SK-N-SH (cell line): Measurements from ENCODE around the gene ISG20. TPM values are rescaled to one million over a fixed set of nuclear protein-coding genes. Genes with fewer than 3 reads are reported as not detected.

Experiments
- CTCF ChIA-PET: fragments of 300-600, 350-600 bp; formaldehyde crosslinking; extraction: SDS; loops from one replicate; lab custom pipeline; 2021; lab: Yijun Ruan, JAX
- POLR2A ChIA-PET: fragments of 350-600 bp; sonication (Branson Sonifier 250); formaldehyde crosslinking; extraction: SDS; loops from one replicate; lab custom pipeline; 2020; ENCODE audit warnings: antibody characterized with exemption, inconsistent platforms; lab: Yijun Ruan, JAX
- DNase-seq: peaks from one replicate; pipeline ENCODE4 v3.0.0; 2012
- H2AFZ ChIP-seq: fragments of 200-600 bp; sonication (generic); 2 replicates; pipeline ENCODE4 v1.8.1; 2016; ENCODE audit warnings: antibody characterized with exemption, mild to moderate bottlenecking, low read depth
- H3F3A ChIP-seq: fragments of 200-600 bp; sonication (generic); replicated peaks from 2 replicates; pipeline ENCODE3; 2016; ENCODE audit warnings: antibody characterized with exemption, mild to moderate bottlenecking; ENCODE audit not compliant: insufficient read depth
- H3K27ac ChIP-seq, 2 experiments: fragments of 200-500 bp in 1 of 2; fragments of 200-600 bp in 1 of 2; sonication (Bioruptor generic) in 1 of 2; sonication (generic), shearing (Covaris generic) in 1 of 2; 2 replicates each; pipeline versions ENCODE4 v1.5.1 to v1.6.1; 2014 to 2016; ENCODE audit warnings: low read depth in 2 of 2, inconsistent platforms in 1 of 2, low read length in 1 of 2, mild to moderate bottlenecking in 1 of 2, mixed read lengths in 1 of 2
- H3K27me3 ChIP-seq: fragments of 200-600 bp; sonication (generic), shearing (Covaris generic); 2 replicates; pipeline ENCODE4 v1.6.1; 2016; ENCODE audit warnings: mixed run types; ENCODE audit not compliant: insufficient read depth
- H3K36me3 ChIP-seq, 2 experiments: fragments of 200-500 bp in 1 of 2; fragments of 200-600 bp in 1 of 2; sonication (Bioruptor generic) in 1 of 2; sonication (generic) in 1 of 2; replicated peaks in 1 of 2; 2 replicates each; pipeline versions ENCODE3 to v1.5.1; 2014 to 2016; ENCODE audit warnings: low read length in 1 of 2, mild to moderate bottlenecking in 1 of 2; ENCODE audit not compliant: insufficient read depth in 2 of 2, control insufficient read depth in 1 of 2
- H3K4me1 ChIP-seq, 2 experiments: fragments of 200-500 bp in 1 of 2; fragments of 200-600 bp in 1 of 2; sonication (Bioruptor generic) in 1 of 2; sonication (generic), shearing (Covaris generic) in 1 of 2; 2 replicates each; pipeline versions ENCODE4 v1.5.1 to v1.6.1; 2014 to 2016; ENCODE audit warnings: low read depth in 1 of 2, low read length in 1 of 2, mixed run types in 1 of 2; ENCODE audit not compliant: insufficient read depth in 2 of 2, control insufficient read depth in 1 of 2
- H3K4me2 ChIP-seq: fragments of 200-600 bp; sonication (generic), shearing (Covaris generic); 2 replicates; pipeline ENCODE4 v1.6.1; 2017; ENCODE audit warnings: mixed run types
- H3K4me3 ChIP-seq, 2 experiments: fragments of 200-500 bp in 1 of 2; fragments of 200-600 bp in 1 of 2; sonication (Bioruptor generic) in 1 of 2; sonication (generic), shearing (Covaris generic) in 1 of 2; 2 replicates each; pipeline versions ENCODE4 v1.5.1 to v1.8.1; 2014 to 2016; ENCODE audit warnings: low read depth in 2 of 2, inconsistent platforms in 1 of 2, low read length in 1 of 2, mild to moderate bottlenecking in 1 of 2, mixed read lengths in 1 of 2, moderate library complexity in 1 of 2
- H3K79me2 ChIP-seq: fragments of 200-600 bp; sonication (generic); 2 replicates; pipeline ENCODE4 v1.8.1; 2017; ENCODE audit warnings: mild to moderate bottlenecking; ENCODE audit not compliant: insufficient read depth
- H3K9ac ChIP-seq: fragments of 200-600 bp; sonication (generic); 2 replicates; pipeline ENCODE4 v1.6.1; 2017; ENCODE audit warnings: mixed run types
- H3K9me2 ChIP-seq: fragments of 200-600 bp; sonication (generic); 2 replicates; pipeline ENCODE4 v1.6.1; 2017; ENCODE audit warnings: mixed run types
- H3K9me3 ChIP-seq: fragments of 200-600 bp; sonication (generic); 2 replicates; pipeline ENCODE4 v1.6.1; 2017; ENCODE audit warnings: mixed run types, mild to moderate bottlenecking, moderate library complexity
- H4K20me1 ChIP-seq: fragments of 200-600 bp; sonication (generic); 2 replicates; pipeline ENCODE4 v1.6.1; 2017; ENCODE audit warnings: mild to moderate bottlenecking, mixed run types; ENCODE audit not compliant: insufficient read depth
- CHD2 ChIP-seq: fragments of 150-350 bp; IDR thresholded peaks from 2 replicates; pipeline ENCODE4 v1.6.1; 2018; ENCODE audit warnings: low read length; ENCODE audit not compliant: partially characterized antibody
- EZH2phosphoT487 ChIP-seq: fragments of 200-600 bp; sonication (generic); IDR thresholded peaks from 2 replicates; pipeline ENCODE4 v1.6.1; 2017; ENCODE audit warnings: low read depth, mixed run types, mild to moderate bottlenecking, antibody characterized with exemption, moderate library complexity, borderline replicate concordance
- GABPA ChIP-seq: IDR thresholded peaks from 2 replicates; pipeline ENCODE4 v1.4.0; 2012; ENCODE audit warnings: low read depth, mild to moderate bottlenecking
- GATA2 ChIP-seq: sonication (generic); formaldehyde crosslinking; IDR thresholded peaks from 2 replicates; pipeline ENCODE4 v1.5.0; 2020; ENCODE audit warnings: mild to moderate bottlenecking, missing genetic modification reagents
- JUND ChIP-seq: IDR thresholded peaks from 2 replicates; pipeline ENCODE4 v1.4.0; 2012
- MXI1 ChIP-seq: IDR thresholded peaks from 2 replicates; pipeline ENCODE4 v1.6.1; 2012; ENCODE audit warnings: mild to moderate bottlenecking, low read depth, low read length, improper control_type of control experiment
- NFIC ChIP-seq: IDR thresholded peaks from 2 replicates; pipeline ENCODE4 v1.4.0; 2012; ENCODE audit warnings: borderline replicate concordance
- NRF1 ChIP-seq: IDR thresholded peaks from 2 replicates; pipeline ENCODE4 v1.6.1; 2012; ENCODE audit warnings: low read depth, mild to moderate bottlenecking, low read length
- RAD21 ChIP-seq: IDR thresholded peaks from 2 replicates; pipeline ENCODE4 v1.6.1; 2012; ENCODE audit warnings: mild to moderate bottlenecking, low read length
- RCOR1 ChIP-seq: fragments of 150-350 bp; IDR thresholded peaks from 2 replicates; pipeline ENCODE4 v1.6.1; 2017; ENCODE audit warnings: antibody characterized with exemption, low read length
- SMC3 ChIP-seq: IDR thresholded peaks from 2 replicates; pipeline ENCODE4 v1.6.1; 2012; ENCODE audit warnings: low read depth, low read length, improper control_type of control experiment
- TEAD4 ChIP-seq: IDR thresholded peaks from 2 replicates; pipeline ENCODE4 v1.4.0; 2012; ENCODE audit warnings: mild to moderate bottlenecking, borderline replicate concordance; ENCODE audit not compliant: insufficient read depth
- WGBS: methylation state at CpG from one replicate; pipeline ENCODE4 v1.1.6; 2017; ENCODE audit warnings: low lambda C conversion rate; 5-methylcytosine and 5-hydroxymethylcytosine counted together
- polyA plus RNA-seq, 3 experiments: library from polyadenylated mRNA; depleted of rRNA; stranded (reverse); fragments of >200 nt; gene quantifications; 2 replicates each; pipeline ENCODE4 v1.2.3, GENCODE V29; 2012
- TF ChIP-seq, protein P1 (sequence below): IDR thresholded peaks from 2 replicates; pipeline ENCODE4 v1.4.0; 2012; ENCODE audit warnings: low read depth, borderline replicate concordance
- TF ChIP-seq, protein P2 (sequence below): IDR thresholded peaks from 2 replicates; pipeline ENCODE4; 2012
- TF ChIP-seq, protein P3 (sequence below): IDR thresholded peaks from 2 replicates; pipeline ENCODE4 v1.6.1; 2012; ENCODE audit warnings: mild to moderate bottlenecking, low read depth, low read length, moderate library complexity
- TF ChIP-seq, protein P4 (sequence below): IDR thresholded peaks from 2 replicates; pipeline ENCODE4 v1.4.0; 2012; ENCODE audit warnings: low read depth
- TF ChIP-seq, protein P5 (sequence below): fragments of 150-350 bp; IDR thresholded peaks from 2 replicates; pipeline ENCODE4 v1.6.1; 2017; ENCODE audit warnings: antibody characterized with exemption, low read length, low read depth, borderline replicate concordance
- TF ChIP-seq, protein P6 (sequence below): fragments of 150-350 bp; IDR thresholded peaks from 2 replicates; pipeline ENCODE4 v1.6.1; 2016; ENCODE audit warnings: mild to moderate bottlenecking, low read depth, low read length

The ISG20 gene
- polyA plus RNA-seq, 1 of the 3 experiments (the other 2 are of a cell fraction): 2.0 TPM

DNA sequence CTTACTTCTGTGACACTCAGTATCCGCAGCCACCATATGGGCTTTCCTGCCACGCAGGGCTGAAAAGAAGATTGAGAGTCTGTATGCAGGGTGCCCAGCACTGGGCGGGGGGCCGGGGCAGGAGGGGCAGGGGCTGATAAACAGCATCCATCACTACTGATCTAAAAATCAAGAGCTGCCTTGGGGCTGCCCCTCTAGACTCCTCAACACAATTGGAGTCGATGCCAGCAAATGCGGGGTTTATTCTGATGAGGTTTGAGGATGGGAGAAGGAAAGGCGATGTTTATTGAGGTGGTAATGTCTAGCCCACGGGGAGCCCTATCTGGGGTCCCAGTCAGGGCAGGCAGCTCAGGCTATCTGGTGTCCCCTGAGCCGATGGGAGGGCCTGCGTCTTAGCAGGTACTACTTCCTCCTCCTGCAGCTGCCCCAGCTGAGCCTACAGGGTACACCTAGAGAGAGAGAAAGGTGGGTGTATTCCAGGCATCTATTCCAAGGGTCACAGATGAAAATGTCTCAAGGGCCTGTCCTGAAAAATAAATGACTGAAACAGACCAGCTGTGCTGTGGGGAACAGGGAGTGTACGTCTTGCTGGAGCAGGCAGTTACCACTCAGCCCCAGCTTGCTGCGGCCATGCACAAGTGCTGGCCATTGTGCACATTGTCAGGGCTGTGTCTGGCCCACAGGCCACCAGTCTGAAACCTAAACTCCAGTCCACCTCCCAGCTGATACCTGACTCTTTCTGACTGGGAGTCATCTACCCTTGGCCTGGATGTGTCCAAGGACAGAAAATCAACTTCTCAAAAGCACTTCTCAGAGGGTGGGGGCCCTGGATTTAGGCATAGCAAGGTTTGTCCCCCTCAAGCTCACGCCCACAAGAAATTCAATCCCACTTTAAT lies 19.5 kb downstream of the ISG20 start (continued):
- TF ChIP-seq, protein P1, sequence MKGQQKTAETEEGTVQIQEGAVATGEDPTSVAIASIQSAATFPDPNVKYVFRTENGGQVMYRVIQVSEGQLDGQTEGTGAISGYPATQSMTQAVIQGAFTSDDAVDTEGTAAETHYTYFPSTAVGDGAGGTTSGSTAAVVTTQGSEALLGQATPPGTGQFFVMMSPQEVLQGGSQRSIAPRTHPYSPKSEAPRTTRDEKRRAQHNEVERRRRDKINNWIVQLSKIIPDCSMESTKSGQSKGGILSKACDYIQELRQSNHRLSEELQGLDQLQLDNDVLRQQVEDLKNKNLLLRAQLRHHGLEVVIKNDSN: no peak
- TF ChIP-seq MXI1: no peak
- TF ChIP-seq RCOR1: no peak
- TF ChIP-seq RAD21: no peak

DNA sequence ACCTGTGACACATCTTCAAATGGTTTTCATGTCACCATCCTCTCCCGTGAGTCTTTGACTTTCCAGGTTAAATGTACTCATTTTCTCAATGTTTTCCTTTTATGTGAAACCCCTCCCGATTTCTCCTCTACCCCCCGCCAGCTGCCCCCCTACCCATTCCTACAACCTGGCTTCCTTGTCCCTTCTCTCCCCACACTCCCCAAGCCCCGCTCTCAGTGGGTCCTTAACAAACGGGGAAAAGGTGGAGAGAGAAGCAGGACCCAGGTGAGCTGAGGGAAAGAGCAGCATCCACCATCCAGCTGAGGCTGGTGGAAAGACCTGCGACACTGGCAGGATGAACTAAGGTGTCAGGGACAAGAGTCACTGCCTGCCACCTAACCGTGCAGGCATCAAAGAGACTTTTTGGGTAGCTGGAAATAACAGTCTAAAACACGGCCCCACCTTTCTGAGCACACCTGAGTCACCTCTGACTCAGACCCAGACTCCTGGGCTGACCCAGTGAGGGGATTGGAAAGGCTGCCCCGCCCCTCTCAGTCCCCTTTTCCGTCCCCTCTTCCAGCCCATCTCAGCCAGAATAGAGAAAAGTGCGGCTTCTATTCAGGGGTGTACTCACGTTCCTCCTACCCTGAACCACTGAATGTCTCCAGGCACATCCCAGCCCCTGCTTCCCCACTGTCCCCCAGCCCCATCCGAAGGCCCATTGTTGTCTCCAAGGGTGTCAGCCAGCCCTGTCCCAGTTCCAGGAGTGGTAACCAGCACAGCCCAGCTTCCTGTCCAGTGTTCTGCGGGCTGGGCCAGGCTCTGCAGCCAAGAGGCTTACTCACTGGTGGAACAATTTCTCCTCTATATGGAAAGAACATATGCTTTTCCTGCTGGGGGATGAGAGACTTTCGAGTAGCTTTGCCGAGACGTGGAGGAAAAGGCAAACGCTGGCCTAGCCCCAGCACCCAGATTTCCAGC lies 20.4 kb downstream of the ISG20 start:
- H3K4me1 ChIP-seq: peaks cover 0 to 3% of the 10 kb centered on the region in 2 experiments; a peak in 1 of 4 replicates
- H3K9ac ChIP-seq: no peak overlapping the region
- H3F3A ChIP-seq: peaks cover 7% of the 10 kb centered on the region
- WGBS: 70% methylated on average over 18 of the region's 18 CpGs
- no peaks in the 10 kb centered on the region for H3K27me3 ChIP-seq
- POLR2A ChIA-PET: no interaction called here
- no peaks in the 10 kb centered on the region for H3K9me3 ChIP-seq
- H3K79me2 ChIP-seq: no peaks in the 10 kb centered on the region
- H3K4me3 ChIP-seq: no peak overlapping the region
- CTCF ChIA-PET: interaction anchor here (0.7 to 4.9 kb wide), 12 partner anchors 10 to 339 kb away, joined by 3 to 25 read pairs (median 10); no protein-coding TSS in a partner anchor
- no peak overlapping the region for H2AFZ ChIP-seq
- H3K27ac ChIP-seq: no peak overlapping the region
- H4K20me1 ChIP-seq: no peaks in the 10 kb centered on the region
- no peak for DNase-seq
- H3K36me3 ChIP-seq: no peaks in the 10 kb centered on the region
- no peaks in the 10 kb centered on the region for H3K9me2 ChIP-seq
- H3K4me2 ChIP-seq: no peak overlapping the region
- TF ChIP-seq, protein P2, sequence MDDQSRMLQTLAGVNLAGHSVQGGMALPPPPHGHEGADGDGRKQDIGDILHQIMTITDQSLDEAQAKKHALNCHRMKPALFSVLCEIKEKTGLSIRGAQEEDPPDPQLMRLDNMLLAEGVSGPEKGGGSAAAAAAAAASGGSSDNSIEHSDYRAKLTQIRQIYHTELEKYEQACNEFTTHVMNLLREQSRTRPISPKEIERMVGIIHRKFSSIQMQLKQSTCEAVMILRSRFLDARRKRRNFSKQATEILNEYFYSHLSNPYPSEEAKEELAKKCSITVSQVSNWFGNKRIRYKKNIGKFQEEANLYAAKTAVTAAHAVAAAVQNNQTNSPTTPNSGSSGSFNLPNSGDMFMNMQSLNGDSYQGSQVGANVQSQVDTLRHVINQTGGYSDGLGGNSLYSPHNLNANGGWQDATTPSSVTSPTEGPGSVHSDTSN: no peak
- TF ChIP-seq, protein P3, sequence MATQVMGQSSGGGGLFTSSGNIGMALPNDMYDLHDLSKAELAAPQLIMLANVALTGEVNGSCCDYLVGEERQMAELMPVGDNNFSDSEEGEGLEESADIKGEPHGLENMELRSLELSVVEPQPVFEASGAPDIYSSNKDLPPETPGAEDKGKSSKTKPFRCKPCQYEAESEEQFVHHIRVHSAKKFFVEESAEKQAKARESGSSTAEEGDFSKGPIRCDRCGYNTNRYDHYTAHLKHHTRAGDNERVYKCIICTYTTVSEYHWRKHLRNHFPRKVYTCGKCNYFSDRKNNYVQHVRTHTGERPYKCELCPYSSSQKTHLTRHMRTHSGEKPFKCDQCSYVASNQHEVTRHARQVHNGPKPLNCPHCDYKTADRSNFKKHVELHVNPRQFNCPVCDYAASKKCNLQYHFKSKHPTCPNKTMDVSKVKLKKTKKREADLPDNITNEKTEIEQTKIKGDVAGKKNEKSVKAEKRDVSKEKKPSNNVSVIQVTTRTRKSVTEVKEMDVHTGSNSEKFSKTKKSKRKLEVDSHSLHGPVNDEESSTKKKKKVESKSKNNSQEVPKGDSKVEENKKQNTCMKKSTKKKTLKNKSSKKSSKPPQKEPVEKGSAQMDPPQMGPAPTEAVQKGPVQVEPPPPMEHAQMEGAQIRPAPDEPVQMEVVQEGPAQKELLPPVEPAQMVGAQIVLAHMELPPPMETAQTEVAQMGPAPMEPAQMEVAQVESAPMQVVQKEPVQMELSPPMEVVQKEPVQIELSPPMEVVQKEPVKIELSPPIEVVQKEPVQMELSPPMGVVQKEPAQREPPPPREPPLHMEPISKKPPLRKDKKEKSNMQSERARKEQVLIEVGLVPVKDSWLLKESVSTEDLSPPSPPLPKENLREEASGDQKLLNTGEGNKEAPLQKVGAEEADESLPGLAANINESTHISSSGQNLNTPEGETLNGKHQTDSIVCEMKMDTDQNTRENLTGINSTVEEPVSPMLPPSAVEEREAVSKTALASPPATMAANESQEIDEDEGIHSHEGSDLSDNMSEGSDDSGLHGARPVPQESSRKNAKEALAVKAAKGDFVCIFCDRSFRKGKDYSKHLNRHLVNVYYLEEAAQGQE: no peak
- TF ChIP-seq, protein P4, sequence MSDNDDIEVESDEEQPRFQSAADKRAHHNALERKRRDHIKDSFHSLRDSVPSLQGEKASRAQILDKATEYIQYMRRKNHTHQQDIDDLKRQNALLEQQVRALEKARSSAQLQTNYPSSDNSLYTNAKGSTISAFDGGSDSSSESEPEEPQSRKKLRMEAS: no peak
- TF ChIP-seq CHD2: no peak
- no peak for TF ChIP-seq SMC3
- TF ChIP-seq, protein P1: no peak
- TF ChIP-seq NRF1: no peak
- TF ChIP-seq NFIC: no peak
- TF ChIP-seq TEAD4: no peak
- TF ChIP-seq, protein P5, sequence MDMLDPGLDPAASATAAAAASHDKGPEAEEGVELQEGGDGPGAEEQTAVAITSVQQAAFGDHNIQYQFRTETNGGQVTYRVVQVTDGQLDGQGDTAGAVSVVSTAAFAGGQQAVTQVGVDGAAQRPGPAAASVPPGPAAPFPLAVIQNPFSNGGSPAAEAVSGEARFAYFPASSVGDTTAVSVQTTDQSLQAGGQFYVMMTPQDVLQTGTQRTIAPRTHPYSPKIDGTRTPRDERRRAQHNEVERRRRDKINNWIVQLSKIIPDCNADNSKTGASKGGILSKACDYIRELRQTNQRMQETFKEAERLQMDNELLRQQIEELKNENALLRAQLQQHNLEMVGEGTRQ: no peak
- no peak for TF ChIP-seq EZH2phosphoT487
- TF ChIP-seq, protein P6, sequence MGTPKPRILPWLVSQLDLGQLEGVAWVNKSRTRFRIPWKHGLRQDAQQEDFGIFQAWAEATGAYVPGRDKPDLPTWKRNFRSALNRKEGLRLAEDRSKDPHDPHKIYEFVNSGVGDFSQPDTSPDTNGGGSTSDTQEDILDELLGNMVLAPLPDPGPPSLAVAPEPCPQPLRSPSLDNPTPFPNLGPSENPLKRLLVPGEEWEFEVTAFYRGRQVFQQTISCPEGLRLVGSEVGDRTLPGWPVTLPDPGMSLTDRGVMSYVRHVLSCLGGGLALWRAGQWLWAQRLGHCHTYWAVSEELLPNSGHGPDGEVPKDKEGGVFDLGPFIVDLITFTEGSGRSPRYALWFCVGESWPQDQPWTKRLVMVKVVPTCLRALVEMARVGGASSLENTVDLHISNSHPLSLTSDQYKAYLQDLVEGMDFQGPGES: no peak
- no peak for TF ChIP-seq GATA2 (CRISPR knock-in tag)
- TF ChIP-seq GABPA: no peak
- no peak for TF ChIP-seq JUND
